H1 (cell line): ENCODE measurements around the gene CEP44. TPM values are rescaled to one million over a fixed set of nuclear protein-coding genes. Genes with fewer than 3 reads are reported as not detected.

Source experiments
- CTCF ChIA-PET: fragments of 300-600 bp; sonication (Branson Sonifier 250); formaldehyde crosslinking; loops from one replicate; lab custom pipeline; 2021; ENCODE audit not compliant: partially characterized antibody; lab: Charles Lee
- POLR2A ChIA-PET: fragments of 300-600 bp; sonication (Branson Sonifier 250); formaldehyde crosslinking; loops from one replicate; lab custom pipeline; 2021; ENCODE audit warnings: inconsistent platforms; ENCODE audit not compliant: partially characterized antibody; lab: Charles Lee
- DNase-seq, 2 experiments: peaks; one replicate each; pipeline versions ENCODE4 v3.0.0 to v3.0.0-alpha.2; 2010 to 2022; ENCODE audit warnings: low spot score in 2 of 2, low read depth in 1 of 2, mixed read lengths in 1 of 2
- FAIRE-seq: peaks from 2 replicates; lab custom pipeline; 2011; peaks lifted over from hg19 to GRCh38; lab: Jason Lieb, UNC
- H2AFZ ChIP-seq: 2 replicates; pipeline ENCODE4 v1.8.1; 2012; ENCODE audit warnings: low read length, inconsistent platforms
- H2AK5ac ChIP-seq: 2 replicates; pipeline ENCODE4 v1.6.1; 2013; ENCODE audit warnings: low read depth, low read length
- H2BK120ac ChIP-seq: replicated peaks from 2 replicates; pipeline ENCODE3; 2013; ENCODE audit warnings: low read depth, low read length, inconsistent platforms
- H2BK12ac ChIP-seq: 2 replicates; pipeline ENCODE4 v1.6.1; 2013; ENCODE audit warnings: low read depth, low read length
- H2BK15ac ChIP-seq: 2 replicates; pipeline ENCODE4 v1.6.1; 2013; ENCODE audit warnings: low read length
- H2BK20ac ChIP-seq: 2 replicates; pipeline ENCODE4 v1.6.1; 2013; ENCODE audit warnings: low read length
- H2BK5ac ChIP-seq: 2 replicates; pipeline ENCODE4 v1.6.1; 2013; ENCODE audit warnings: low read depth, low read length
- H3K14ac ChIP-seq: 2 replicates; pipeline ENCODE4 v1.6.1; 2013; ENCODE audit warnings: inconsistent platforms; ENCODE audit not compliant: insufficient read length
- H3K18ac ChIP-seq: 2 replicates; pipeline ENCODE4 v1.6.1; 2013; ENCODE audit warnings: low read length; ENCODE audit errors: extremely low read depth
- H3K23ac ChIP-seq: 2 replicates; pipeline ENCODE4 v1.6.1; 2013; ENCODE audit warnings: inconsistent platforms; ENCODE audit not compliant: insufficient read length
- H3K23me2 ChIP-seq: 2 replicates; pipeline ENCODE4 v1.6.1; 2013; ENCODE audit warnings: low read depth, low read length
- H3K27ac ChIP-seq: 2 replicates; pipeline ENCODE4 v1.6.1; 2011; ENCODE audit warnings: low read depth, low read length, inconsistent platforms
- H3K27me3 ChIP-seq, 4 experiments: replicated peaks in 1 of 4; 1 replicate in 1 of 4; 2 replicates in 3 of 4; pipeline versions ENCODE4 v1.6.1 to v1.8.1; 2011 to 2013; ENCODE audit warnings: low read length in 3 of 4, mild to moderate bottlenecking in 3 of 4, inconsistent platforms in 2 of 4, mixed read lengths in 2 of 4, moderate library complexity in 1 of 4; ENCODE audit not compliant: control insufficient read depth in 3 of 4, insufficient read depth in 3 of 4; ENCODE audit errors: extremely low read depth in 1 of 4
- H3K36me3 ChIP-seq, 4 experiments: 2 replicates each; pipeline versions ENCODE4 v1.6.1 to v1.8.1; 2011 to 2013; ENCODE audit warnings: mild to moderate bottlenecking in 4 of 4, low read length in 3 of 4, moderate library complexity in 2 of 4, control low read depth in 1 of 4, inconsistent platforms in 1 of 4; ENCODE audit not compliant: insufficient read depth in 4 of 4, control insufficient read depth in 2 of 4
- H3K4ac ChIP-seq: replicated peaks from 2 replicates; pipeline ENCODE3; 2013; ENCODE audit warnings: low read length, low read depth, mixed read lengths, inconsistent platforms; ENCODE audit not compliant: insufficient read length
- H3K4me1 ChIP-seq, 4 experiments: replicated peaks in 1 of 4; 1 replicate in 1 of 4; 2 replicates in 3 of 4; pipeline versions ENCODE4 v1.6.1 to v1.8.1; 2011 to 2013; ENCODE audit warnings: low read length in 3 of 4, inconsistent platforms in 2 of 4, mixed read lengths in 1 of 4; ENCODE audit not compliant: insufficient read depth in 4 of 4, control insufficient read depth in 3 of 4
- H3K4me2 ChIP-seq, 2 experiments: 2 replicates each; pipeline versions ENCODE4 v1.6.1 to v1.8.1; 2011 to 2013; ENCODE audit warnings: low read depth in 2 of 2, low read length in 2 of 2, control low read depth in 1 of 2, inconsistent platforms in 1 of 2, mild to moderate bottlenecking in 1 of 2; ENCODE audit not compliant: insufficient read depth in 1 of 2
- H3K4me3 ChIP-seq, 4 experiments: fragments of 200-600, 300-600 bp in 1 of 4; sonication (generic), shearing (Covaris generic), sonication (Bioruptor Twin) in 1 of 4; 2 replicates each; pipeline versions ENCODE4 v1.5.1 to v1.8.1; 2011 to 2016; ENCODE audit warnings: low read length in 4 of 4, low read depth in 3 of 4, control low read depth in 2 of 4, inconsistent platforms in 2 of 4, mild to moderate bottlenecking in 2 of 4, mixed read lengths in 1 of 4, moderate library complexity in 1 of 4; ENCODE audit not compliant: insufficient read depth in 2 of 4; ENCODE audit errors: extremely low read depth in 1 of 4
- H3K56ac ChIP-seq: replicated peaks from 2 replicates; pipeline ENCODE3; 2013; ENCODE audit warnings: low read depth, mild to moderate bottlenecking, mixed read lengths, low read length, inconsistent platforms; ENCODE audit not compliant: insufficient read length
- H3K79me1 ChIP-seq: 2 replicates; pipeline ENCODE4 v1.6.1; 2013; ENCODE audit warnings: low read depth, low read length, control low read depth
- H3K79me2 ChIP-seq, 2 experiments: 2 replicates each; pipeline versions ENCODE4 v1.6.1 to v1.8.1; 2012 to 2013; ENCODE audit warnings: low read length in 2 of 2, mild to moderate bottlenecking in 2 of 2, inconsistent platforms in 1 of 2; ENCODE audit not compliant: insufficient read depth in 2 of 2, control insufficient read depth in 1 of 2
- H3K9ac ChIP-seq, 4 experiments: replicated peaks in 1 of 4; 1 replicate in 1 of 4; 2 replicates in 3 of 4; pipeline versions ENCODE4 v1.6.1 to v1.8.1; 2011 to 2013; ENCODE audit warnings: low read depth in 3 of 4, low read length in 3 of 4, control low read depth in 2 of 4, mild to moderate bottlenecking in 2 of 4, moderate library complexity in 2 of 4, inconsistent platforms in 1 of 4; ENCODE audit errors: extremely low read depth in 1 of 4
- H3K9me3 ChIP-seq, 2 experiments: 2 replicates each; pipeline versions ENCODE4 v1.6.1 to v1.8.1; 2012 to 2013; ENCODE audit warnings: mild to moderate bottlenecking in 2 of 2, moderate library complexity in 2 of 2, control low read depth in 1 of 2, inconsistent platforms in 1 of 2, low read depth in 1 of 2, low read length in 1 of 2, mixed read lengths in 1 of 2; ENCODE audit not compliant: insufficient read depth in 2 of 2
- H4K20me1 ChIP-seq, 2 experiments: replicated peaks in 1 of 2; 2 replicates each; pipeline versions ENCODE3 to v1.8.1; 2011 to 2013; ENCODE audit warnings: inconsistent platforms in 2 of 2, low read length in 2 of 2, mild to moderate bottlenecking in 1 of 2; ENCODE audit not compliant: insufficient read depth in 2 of 2, control insufficient read depth in 1 of 2
- H4K5ac ChIP-seq: 2 replicates; pipeline ENCODE4 v1.6.1; 2013; ENCODE audit warnings: low read length, low read depth, mixed read lengths, inconsistent platforms; ENCODE audit not compliant: insufficient read length
- H4K8ac ChIP-seq: 2 replicates; pipeline ENCODE4 v1.8.0; 2013; ENCODE audit warnings: mild to moderate bottlenecking, moderate library complexity, low read length, inconsistent platforms; ENCODE audit not compliant: insufficient read depth; ENCODE audit errors: extremely low read depth
- H4K91ac ChIP-seq: replicated peaks from 2 replicates; pipeline ENCODE3; 2013; ENCODE audit warnings: low read length, mixed read lengths, inconsistent platforms; ENCODE audit not compliant: insufficient read length
- RXRA ChIP-seq: IDR thresholded peaks from 2 replicates; pipeline ENCODE4 v1.6.1; 2011; ENCODE audit warnings: low read depth, mild to moderate bottlenecking, low read length, moderate library complexity; ENCODE audit not compliant: insufficient read depth
- TAF1 ChIP-seq: IDR thresholded peaks from 2 replicates; pipeline ENCODE4 v1.6.1; 2011; ENCODE audit warnings: mild to moderate bottlenecking, low read depth, low read length
- WGBS, 2 experiments: shearing (Covaris generic) in 1 of 2; methylation state at CpG; one replicate each; pipeline versions ENCODE4 v1.1.6 to v1.1.7; 2013 to 2015; ENCODE audit warnings: low lambda C conversion rate in 2 of 2, mixed read lengths in 2 of 2, inconsistent platforms in 1 of 2, low coverage in 1 of 2, missing lambda C conversion rate in 1 of 2; ENCODE audit not compliant: insufficient replicate concordance in 2 of 2, insufficient coverage in 1 of 2, insufficient read length in 1 of 2; ENCODE audit errors: extremely low coverage in 1 of 2, missing lambda C conversion rate in 1 of 2; 5-methylcytosine and 5-hydroxymethylcytosine counted together
- polyA plus RNA-seq, 7 experiments: library from polyadenylated mRNA; depleted of rRNA in 3 of 7; stranded (reverse) in 5 of 7; unstranded in 2 of 7; fragments of >200 nt in 5 of 7; fragments of 200-250 nt in 2 of 7; gene quantifications; 1 replicate in 5 of 7; 2 replicates in 1 of 7; 4 replicates in 1 of 7; pipeline versions ENCODE4 v1.2.1 to v1.2.3, GENCODE V29; 2011 to 2013; ENCODE audit warnings: missing spikeins in 2 of 7, mixed read lengths in 2 of 7
- total RNA-seq: library from RNA; stranded (reverse); fragmentation: NEBNext Ultra II Directional; extraction: Animal tissue kit (Norgen Biotek cat#: 25700); gene quantifications from 2 replicates; pipeline ENCODE4 v1.2.1, GENCODE V29; 2021

CEP44 gene
- total and polyA plus RNA-seq, 2 of the 8 experiments (the other 6 are each of a cell fraction or from before 2014, with no cell fraction given), result 3.4 to 17.1 TPM

GRCh38 chr4:174262624-174263444 lies 20.9 kb upstream of the CEP44 start:
- Histone ChIP-seq H3K4me3 (no peak overlapping the region), H3K4me1 (no peaks in the 10 kb centered on the region), H4K5ac (no peak overlapping the region), H2AFZ (no peak overlapping the region), H3K9ac (no peak overlapping the region), H2BK120ac (no peak overlapping the region), H2BK5ac (no peak overlapping the region), H2BK15ac (no peak overlapping the region), H3K14ac (no peak overlapping the region), H3K9me3 (no peaks in the 10 kb centered on the region), H4K91ac (no peak overlapping the region), H2AK5ac (no peak overlapping the region), H3K79me1 (no peaks in the 10 kb centered on the region), H3K4ac (no peak overlapping the region), H2BK20ac (no peak overlapping the region), H4K8ac (no peak overlapping the region), H3K27ac (no peak overlapping the region), H3K23me2 (no peaks in the 10 kb centered on the region), H4K20me1 (no peaks in the 10 kb centered on the region), H3K23ac (no peak overlapping the region), H3K18ac (no peak overlapping the region), H3K56ac (no peak overlapping the region), H3K36me3 (no peaks in the 10 kb centered on the region), H3K79me2 (no peaks in the 10 kb centered on the region), H2BK12ac (no peak overlapping the region), H3K4me2 (no peak overlapping the region), H3K27me3 (no peaks in the 10 kb centered on the region)
- DNase-seq, result no peak
- ChIA-PET POLR2A (no interaction called here), CTCF (interaction anchor here (0.7 kb wide), 1 partner anchor 205 kb away, joined by 3 read pairs; no protein-coding TSS in a partner anchor)
- no peak for TF ChIP-seq RXRA
- no peak for TF ChIP-seq TAF1
- 91% methylated on average over 6 of the region's 6 CpGs; no CpG with 5 or more reads in 1 of the 2 experiments for WGBS, 2 experiments
- FAIRE-seq, result no peak
